Kidney epithelial cell (primary cell): ENCODE data around the gene EBLN2. TPM values are rescaled to one million over a fixed set of nuclear protein-coding genes. Genes with fewer than 3 reads are reported as not detected.
A peak's percentile ranks its signal among the peaks of the same experiment; 100 is the strongest.

Source experiments
- DNase-seq: peaks from one replicate; pipeline ENCODE4 v3.0.0-alpha.2; 2010; ENCODE audit warnings: low read depth
- H3K27me3 ChIP-seq: 2 replicates; pipeline ENCODE4 v1.6.0; 2011; ENCODE audit warnings: low read length; ENCODE audit not compliant: control insufficient read depth, insufficient read depth
- H3K36me3 ChIP-seq: 2 replicates; pipeline ENCODE4 v1.5.1; 2011; ENCODE audit warnings: low read length; ENCODE audit not compliant: control insufficient read depth, insufficient read depth
- H3K4me3 ChIP-seq: 2 replicates; pipeline ENCODE4 v1.5.1; 2011; ENCODE audit warnings: low read depth, mild to moderate bottlenecking, control low read depth, low read length
- total RNA-seq: library from RNA; depleted of rRNA; stranded (reverse); fragments of >200 nt; gene quantifications from 2 replicates; pipeline ENCODE4 v1.2.3, GENCODE V29; 2015
- TF ChIP-seq, protein P1 (sequence below): IDR thresholded peaks from 2 replicates; pipeline ENCODE4 v1.5.1; 2011; ENCODE audit warnings: mild to moderate bottlenecking, moderate library complexity, low read length, control low read depth, inconsistent platforms; ENCODE audit not compliant: insufficient read depth, poor library complexity, severe bottlenecking

The EBLN2 gene
- total RNA-seq, 1 donor from 2014 or later = 1.1 TPM

DNA sequence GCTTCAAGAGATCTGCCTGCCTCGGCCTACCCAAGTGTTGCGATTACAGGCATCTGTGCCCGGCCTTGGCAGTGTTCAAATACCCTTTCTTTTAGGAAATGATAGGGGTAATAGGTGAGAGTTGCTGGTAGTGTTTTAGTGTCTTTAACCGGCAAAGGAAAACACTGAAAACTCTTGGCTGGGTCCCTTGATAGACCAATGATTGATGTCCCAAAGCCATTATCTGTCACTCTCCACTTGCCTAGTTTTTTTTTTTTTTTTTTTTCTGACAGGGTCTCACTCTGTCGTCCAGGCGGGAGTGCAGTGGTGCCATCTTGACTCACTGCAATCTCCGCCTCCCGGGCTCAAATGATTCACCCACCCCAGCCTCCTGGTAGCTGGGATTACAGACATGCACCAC lies 19.7 kb downstream of the EBLN2 start:
- TF ChIP-seq, protein P1, sequence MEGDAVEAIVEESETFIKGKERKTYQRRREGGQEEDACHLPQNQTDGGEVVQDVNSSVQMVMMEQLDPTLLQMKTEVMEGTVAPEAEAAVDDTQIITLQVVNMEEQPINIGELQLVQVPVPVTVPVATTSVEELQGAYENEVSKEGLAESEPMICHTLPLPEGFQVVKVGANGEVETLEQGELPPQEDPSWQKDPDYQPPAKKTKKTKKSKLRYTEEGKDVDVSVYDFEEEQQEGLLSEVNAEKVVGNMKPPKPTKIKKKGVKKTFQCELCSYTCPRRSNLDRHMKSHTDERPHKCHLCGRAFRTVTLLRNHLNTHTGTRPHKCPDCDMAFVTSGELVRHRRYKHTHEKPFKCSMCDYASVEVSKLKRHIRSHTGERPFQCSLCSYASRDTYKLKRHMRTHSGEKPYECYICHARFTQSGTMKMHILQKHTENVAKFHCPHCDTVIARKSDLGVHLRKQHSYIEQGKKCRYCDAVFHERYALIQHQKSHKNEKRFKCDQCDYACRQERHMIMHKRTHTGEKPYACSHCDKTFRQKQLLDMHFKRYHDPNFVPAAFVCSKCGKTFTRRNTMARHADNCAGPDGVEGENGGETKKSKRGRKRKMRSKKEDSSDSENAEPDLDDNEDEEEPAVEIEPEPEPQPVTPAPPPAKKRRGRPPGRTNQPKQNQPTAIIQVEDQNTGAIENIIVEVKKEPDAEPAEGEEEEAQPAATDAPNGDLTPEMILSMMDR = no peak
- no peaks in the 10 kb centered on the region for H3K36me3 ChIP-seq
- no peak overlapping the region for H3K4me3 ChIP-seq
- no peaks in the 10 kb centered on the region for H3K27me3 ChIP-seq
- DNase-seq = no peak

- TF ChIP-seq, protein P1 = no peak
- Histone ChIP-seq H3K27me3 (no peaks in the 10 kb centered on the region), H3K4me3 (no peak overlapping the region), H3K36me3 (no peaks in the 10 kb centered on the region)
- no peak for DNase-seq
Measured at GRCh38 chr3:73084170-73084569, 22.7 kb downstream of the EBLN2 start.

DNA sequence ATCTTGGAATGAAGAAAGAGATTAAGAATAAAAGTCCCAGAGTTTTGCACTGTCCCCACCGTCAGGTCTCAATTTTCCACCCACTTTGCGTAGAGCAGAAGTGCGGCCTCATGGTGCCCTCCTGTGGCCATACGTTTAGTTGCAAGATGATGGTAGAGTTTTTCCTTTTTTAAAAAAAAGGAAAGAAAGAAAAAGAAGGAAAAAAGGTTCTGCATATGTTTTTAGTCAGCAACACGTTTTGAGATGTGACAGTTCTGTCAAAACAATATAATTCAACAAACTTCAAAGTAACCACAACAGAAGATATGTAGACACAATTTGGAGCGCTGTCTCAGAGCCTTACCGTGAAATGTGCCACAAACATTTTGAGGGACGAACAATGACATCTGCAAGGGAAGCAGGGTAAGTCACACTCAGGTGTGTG lies 24.6 kb downstream of the EBLN2 start:
- Histone ChIP-seq H3K4me3 (no peak overlapping the region), H3K36me3 (no peaks in the 10 kb centered on the region), H3K27me3 (no peaks in the 10 kb centered on the region)
- DNase-seq = no peak
- TF ChIP-seq, protein P1 = peak; percentile 69

GRCh38 chr3:73094129-73094528 lies 32.7 kb downstream of the EBLN2 start:
- Histone ChIP-seq H3K36me3 (no peaks in the 10 kb centered on the region), H3K4me3 (no peak overlapping the region), H3K27me3 (no peaks in the 10 kb centered on the region)
- DNase-seq = peak; percentile 37
- TF ChIP-seq, protein P1 = peak; percentile 14

DNA sequence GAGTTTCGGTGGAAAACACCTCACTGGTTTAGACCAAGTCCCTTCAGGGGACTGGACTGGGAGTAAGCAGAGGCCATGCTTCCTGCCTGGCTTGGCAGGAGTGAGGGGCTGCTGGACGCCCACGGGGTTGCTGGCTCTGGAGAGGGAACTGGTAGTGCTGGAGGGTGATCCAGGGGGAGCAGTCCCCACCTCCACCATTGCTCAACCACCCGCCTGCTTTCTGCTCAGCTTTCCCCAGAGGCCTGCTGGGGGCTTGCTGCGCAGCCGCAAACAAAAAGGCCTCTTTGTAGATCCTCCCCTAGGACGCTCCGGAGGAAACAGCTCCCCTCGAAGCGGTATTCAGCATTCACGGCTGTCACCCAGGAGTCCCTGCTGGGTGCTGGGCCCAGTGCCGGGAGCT lies 33.5 kb downstream of the EBLN2 start:
- Histone ChIP-seq H3K27me3 (no peaks in the 10 kb centered on the region), H3K36me3 (no peaks in the 10 kb centered on the region), H3K4me3 (no peak overlapping the region)
- TF ChIP-seq, protein P1 = no peak
- no peak for DNase-seq

- TF ChIP-seq, protein P1 = no peak
- Histone ChIP-seq H3K27me3 (no peaks in the 10 kb centered on the region), H3K36me3 (no peaks in the 10 kb centered on the region), H3K4me3 (no peak overlapping the region)
- no peak for DNase-seq
Measured at GRCh38 chr3:73096169-73096568, 34.7 kb downstream of the EBLN2 start.
